ENCODE results near the gene PROX1.

- TF ChIP-seq, protein P1, sequence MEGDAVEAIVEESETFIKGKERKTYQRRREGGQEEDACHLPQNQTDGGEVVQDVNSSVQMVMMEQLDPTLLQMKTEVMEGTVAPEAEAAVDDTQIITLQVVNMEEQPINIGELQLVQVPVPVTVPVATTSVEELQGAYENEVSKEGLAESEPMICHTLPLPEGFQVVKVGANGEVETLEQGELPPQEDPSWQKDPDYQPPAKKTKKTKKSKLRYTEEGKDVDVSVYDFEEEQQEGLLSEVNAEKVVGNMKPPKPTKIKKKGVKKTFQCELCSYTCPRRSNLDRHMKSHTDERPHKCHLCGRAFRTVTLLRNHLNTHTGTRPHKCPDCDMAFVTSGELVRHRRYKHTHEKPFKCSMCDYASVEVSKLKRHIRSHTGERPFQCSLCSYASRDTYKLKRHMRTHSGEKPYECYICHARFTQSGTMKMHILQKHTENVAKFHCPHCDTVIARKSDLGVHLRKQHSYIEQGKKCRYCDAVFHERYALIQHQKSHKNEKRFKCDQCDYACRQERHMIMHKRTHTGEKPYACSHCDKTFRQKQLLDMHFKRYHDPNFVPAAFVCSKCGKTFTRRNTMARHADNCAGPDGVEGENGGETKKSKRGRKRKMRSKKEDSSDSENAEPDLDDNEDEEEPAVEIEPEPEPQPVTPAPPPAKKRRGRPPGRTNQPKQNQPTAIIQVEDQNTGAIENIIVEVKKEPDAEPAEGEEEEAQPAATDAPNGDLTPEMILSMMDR (IDR thresholded peaks at IDR 0.05): no peak
- TF ChIP-seq EP300 (IDR thresholded peaks at IDR 0.05) (no peak), POLR2AphosphoS5 (IDR thresholded peaks at IDR 0.05) (no peak), POLR2A (IDR thresholded peaks at IDR 0.05) (no peak)
Observed at GRCh38 chr1:214067853-214068703, 80.3 kb downstream of the PROX1 start.
